PFSK-1 (cell line): Measurements from ENCODE around the gene TTLL7.

Source experiments
- POLR2AphosphoS5 ChIP-seq: IDR thresholded peaks from 2 replicates; pipeline ENCODE4 v1.6.1; 2012; ENCODE audit warnings: low read depth, mild to moderate bottlenecking, control low read depth, low read length, moderate library complexity
- REST ChIP-seq, 2 experiments: IDR thresholded peaks; 2 replicates each; pipeline versions ENCODE4 v1.6.1 to v1.8.0; 2011 to 2012; ENCODE audit warnings: low read depth in 2 of 2, low read length in 2 of 2, control low read depth in 1 of 2, inconsistent platforms in 1 of 2, mild to moderate bottlenecking in 1 of 2, moderate library complexity in 1 of 2; ENCODE audit not compliant: insufficient read depth in 1 of 2
- TAF1 ChIP-seq: IDR thresholded peaks from 2 replicates; pipeline ENCODE4 v1.6.1; 2012; ENCODE audit warnings: low read length, control low read depth, borderline replicate concordance; ENCODE audit not compliant: insufficient read depth

GRCh38 chr1:83883979-83884378, 115.0 kb downstream of the TTLL7 start:
- TF ChIP-seq TAF1 (no peak), REST (IDR thresholded peaks at IDR 0.05; ENCODE audit: insufficient read depth in 1 of 2, low read depth in 2 of 2, low read length in 2 of 2) (no peak), POLR2AphosphoS5 (no peak)
